Measurements from ENCODE around the gene USP5. TPM values are rescaled to one million over a fixed set of nuclear protein-coding genes. Genes with fewer than 3 reads are reported as not detected.

USP5 gene
- polyA plus RNA-seq, 1 donor (not counting 4 experiments of a cell fraction or from before 2014, with no cell fraction given), result 58.3 TPM

GRCh38 chr12:6914246-6914946, 62.4 kb downstream of the USP5 start, which contains the start of gene ENO2:
TSS of gene ENO2 (plus strand) at chr12:6914580. CDS start at chr12:6915833, 1,253 bp downstream.
- FAIRE-seq, result no peak
- H3K9me3 ChIP-seq (ENCODE audit: control insufficient read depth, low read depth, low read length), result no peaks in the 10 kb centered on the region
- H3K4me2 ChIP-seq (ENCODE audit: control insufficient read depth, extremely low read depth, insufficient read depth, low read depth, low read length), result peak within 1 kb of the TSS; percentile 62
- DNase-seq (ENCODE audit: low read depth, low spot score), result no peak
- peak within 1 kb of the TSS; percentile 38 for H2AFZ ChIP-seq (ENCODE audit: control insufficient read depth, low read length)
- H4K20me1 ChIP-seq (ENCODE audit: control insufficient read depth, extremely low read depth, insufficient read depth, low read length), result no peaks in the 10 kb centered on the region
- dilution Hi-C loops (cut with MboI; ENCODE audit: extremely low pct_ligation_motif_present, low sequenced_read_pairs), result no loop called here
- peak within 1 kb of the TSS; percentile 38 to 56 (median 47) for H3K4me3 ChIP-seq (ENCODE audit: control insufficient read depth in 2 of 3, extremely low read depth in 1 of 3, insufficient read depth in 2 of 3, low read depth in 1 of 3, low read length in 3 of 3)
- TF ChIP-seq EZH2 (IDR thresholded peaks at IDR 0.05; ENCODE audit: low read length), result no peak
- TF ChIP-seq, protein P1, sequence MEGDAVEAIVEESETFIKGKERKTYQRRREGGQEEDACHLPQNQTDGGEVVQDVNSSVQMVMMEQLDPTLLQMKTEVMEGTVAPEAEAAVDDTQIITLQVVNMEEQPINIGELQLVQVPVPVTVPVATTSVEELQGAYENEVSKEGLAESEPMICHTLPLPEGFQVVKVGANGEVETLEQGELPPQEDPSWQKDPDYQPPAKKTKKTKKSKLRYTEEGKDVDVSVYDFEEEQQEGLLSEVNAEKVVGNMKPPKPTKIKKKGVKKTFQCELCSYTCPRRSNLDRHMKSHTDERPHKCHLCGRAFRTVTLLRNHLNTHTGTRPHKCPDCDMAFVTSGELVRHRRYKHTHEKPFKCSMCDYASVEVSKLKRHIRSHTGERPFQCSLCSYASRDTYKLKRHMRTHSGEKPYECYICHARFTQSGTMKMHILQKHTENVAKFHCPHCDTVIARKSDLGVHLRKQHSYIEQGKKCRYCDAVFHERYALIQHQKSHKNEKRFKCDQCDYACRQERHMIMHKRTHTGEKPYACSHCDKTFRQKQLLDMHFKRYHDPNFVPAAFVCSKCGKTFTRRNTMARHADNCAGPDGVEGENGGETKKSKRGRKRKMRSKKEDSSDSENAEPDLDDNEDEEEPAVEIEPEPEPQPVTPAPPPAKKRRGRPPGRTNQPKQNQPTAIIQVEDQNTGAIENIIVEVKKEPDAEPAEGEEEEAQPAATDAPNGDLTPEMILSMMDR (optimal IDR thresholded peaks at IDR 0.05 in 1 of 3, IDR thresholded peaks at IDR 0.05 in 1 of 3, conservative IDR thresholded peaks at IDR 0.05 in 1 of 3; ENCODE audit: extremely low read depth in 1 of 3, insufficient read depth in 2 of 3, low read length in 3 of 3), result no peak
- no peak within 1 kb of the TSS for H3K9ac ChIP-seq (ENCODE audit: control insufficient read depth, extremely low read depth, insufficient read depth, low read length)
- no peaks in the 10 kb centered on the region for H3K79me2 ChIP-seq (ENCODE audit: control insufficient read depth, insufficient read depth, low read length)
- H3K9me1 ChIP-seq (ENCODE audit: control insufficient read depth, extremely low read depth, insufficient read depth, low read length), result no peaks in the 10 kb centered on the region
- H3K27me3 ChIP-seq (ENCODE audit: control insufficient read depth, extremely low read depth, insufficient read depth, low read length), result peaks cover 16% of the 10 kb centered on the region
- H3K4me1 ChIP-seq (ENCODE audit: control insufficient read depth, extremely low read depth, insufficient read depth, low read length), result peaks cover 2% of the 10 kb centered on the region
- no peak within 1 kb of the TSS for H3K27ac ChIP-seq (ENCODE audit: control insufficient read depth, insufficient read depth, low read length)
- no peaks in the 10 kb centered on the region for H3K36me3 ChIP-seq (ENCODE audit: control insufficient read depth in 2 of 2, extremely low read depth in 1 of 2, insufficient read depth in 2 of 2, low read length in 2 of 2)

DNA sequence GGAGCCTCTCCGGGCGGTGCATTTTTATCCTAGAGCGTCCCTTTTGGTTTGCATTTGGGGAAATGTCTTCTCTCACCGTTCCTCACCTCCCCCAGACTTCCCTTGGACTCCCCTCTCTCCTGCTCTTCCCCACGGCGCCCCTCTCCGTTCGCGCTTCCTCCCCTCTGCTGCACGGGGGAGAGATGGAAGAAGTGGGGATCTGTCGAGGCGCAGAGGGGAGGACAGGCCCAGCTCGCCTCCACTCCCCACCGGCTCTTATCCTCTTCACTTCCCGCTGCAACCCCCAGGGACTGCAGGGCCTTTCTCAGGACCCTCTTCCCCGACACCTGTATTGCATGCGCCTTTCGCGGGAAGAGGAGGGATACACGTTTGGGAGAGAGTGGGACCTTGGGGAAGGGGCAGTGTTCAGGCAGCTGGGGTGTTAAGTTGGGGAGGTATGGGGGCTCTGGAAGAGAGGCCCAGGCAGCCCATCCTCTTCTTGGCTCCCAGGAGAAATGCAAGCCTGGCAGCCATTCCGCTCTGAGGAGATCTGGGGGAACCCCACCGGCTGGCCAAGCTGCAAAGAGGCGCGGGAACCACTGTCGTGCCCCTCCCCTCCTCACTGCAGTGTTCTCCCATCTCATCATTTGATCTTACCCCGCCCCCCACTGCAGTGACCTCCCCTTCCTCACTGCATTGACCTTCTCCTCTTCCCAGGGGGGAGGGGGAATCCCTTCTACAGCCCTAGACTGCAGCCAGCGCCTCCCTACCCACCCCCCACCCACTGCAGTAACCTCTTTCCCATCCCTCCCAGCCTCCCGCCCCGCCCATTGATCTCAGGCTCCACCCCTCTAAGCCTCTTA, 63.2 kb downstream of the USP5 start:
- peak overlapping the region; percentile 38 for H2AFZ ChIP-seq (ENCODE audit: control insufficient read depth, low read length)
- H3K9me3 ChIP-seq (ENCODE audit: control insufficient read depth, low read depth, low read length), result no peaks in the 10 kb centered on the region
- H4K20me1 ChIP-seq (ENCODE audit: control insufficient read depth, extremely low read depth, insufficient read depth, low read length), result no peaks in the 10 kb centered on the region
- H3K4me1 ChIP-seq (ENCODE audit: control insufficient read depth, extremely low read depth, insufficient read depth, low read length), result peaks cover 9% of the 10 kb centered on the region
- no peaks in the 10 kb centered on the region for H3K36me3 ChIP-seq (ENCODE audit: control insufficient read depth in 2 of 2, extremely low read depth in 1 of 2, insufficient read depth in 2 of 2, low read length in 2 of 2)
- no peaks in the 10 kb centered on the region for H3K79me2 ChIP-seq (ENCODE audit: control insufficient read depth, insufficient read depth, low read length)
- DNase-seq (ENCODE audit: low read depth, low spot score) (no peak), FAIRE-seq (no peak)
- H3K9me1 ChIP-seq (ENCODE audit: control insufficient read depth, extremely low read depth, insufficient read depth, low read length), result peaks cover 2% of the 10 kb centered on the region
- no peak for TF ChIP-seq EZH2 (IDR thresholded peaks at IDR 0.05; ENCODE audit: low read length)
- TF ChIP-seq, protein P1 (optimal IDR thresholded peaks at IDR 0.05 in 1 of 3, IDR thresholded peaks at IDR 0.05 in 1 of 3, conservative IDR thresholded peaks at IDR 0.05 in 1 of 3; ENCODE audit: extremely low read depth in 1 of 3, insufficient read depth in 2 of 3, low read length in 3 of 3), result no peak
- no peak overlapping the region for H3K9ac ChIP-seq (ENCODE audit: control insufficient read depth, extremely low read depth, insufficient read depth, low read length)
- peak overlapping the region; percentile 38 to 56 (median 47) for H3K4me3 ChIP-seq (ENCODE audit: control insufficient read depth in 2 of 3, extremely low read depth in 1 of 3, insufficient read depth in 2 of 3, low read depth in 1 of 3, low read length in 3 of 3)
- H3K4me2 ChIP-seq (ENCODE audit: control insufficient read depth, extremely low read depth, insufficient read depth, low read depth, low read length), result peak overlapping the region; percentile 62
- H3K27ac ChIP-seq (ENCODE audit: control insufficient read depth, insufficient read depth, low read length), result no peak overlapping the region
- peaks cover 16% of the 10 kb centered on the region for H3K27me3 ChIP-seq (ENCODE audit: control insufficient read depth, extremely low read depth, insufficient read depth, low read length)
- dilution Hi-C loops (cut with MboI; ENCODE audit: extremely low pct_ligation_motif_present, low sequenced_read_pairs), result no loop called here
